ENCODE data around the gene VPS4B.
A peak's percentile ranks its signal among the peaks of the same experiment; 100 is the strongest.
"Not testable (repeated sequence)": the region's sequence is repeated elsewhere in the genome, so short reads cannot be mapped to it uniquely, and the experiment has no call there.

VPS4B gene

GRCh38 chr18:63422087-63422863, at the start of gene VPS4B:
VPS4B (minus strand) TSS chr18:63422476; CDS start chr18:63422259, 217 bp downstream.
- DNase-seq, result peak; percentile 99

- DNase-seq, result no peak
These were observed 48.5 kb upstream of the VPS4B start for GRCh38 chr18:63470751-63471150.

GRCh38 chr18:63468575-63468974, 46.3 kb upstream of the VPS4B start:
- no peak for DNase-seq

GRCh38 chr18:63467699-63468098, 45.4 kb upstream of the VPS4B start:
- DNase-seq, result no peak

- no peak for DNase-seq
These were observed 42.8 kb upstream of the VPS4B start for GRCh38 chr18:63465059-63465458.

- DNase-seq, result no peak
These were observed 42.2 kb upstream of the VPS4B start for GRCh38 chr18:63464434-63464833.

GRCh38 chr18:63460414-63460813, 38.1 kb upstream of the VPS4B start:
- DNase-seq, result no peak

GRCh38 chr18:63457977-63458376, 35.7 kb upstream of the VPS4B start:
- DNase-seq, result no peak

- no peak for DNase-seq
These were observed 32.2 kb upstream of the VPS4B start for GRCh38 chr18:63454497-63454896.

- not testable (repeated sequence) for DNase-seq
These were observed 30.5 kb upstream of the VPS4B start for GRCh38 chr18:63452751-63453150.

- DNase-seq, result no peak
These were observed 29.8 kb upstream of the VPS4B start for GRCh38 chr18:63451799-63452660.

GRCh38 chr18:63449426-63449825, 27.1 kb upstream of the VPS4B start:
- no peak for DNase-seq

- DNase-seq, result no peak
These were observed 24.8 kb upstream of the VPS4B start for GRCh38 chr18:63447066-63447465.

GRCh38 chr18:63446266-63446665, 24.0 kb upstream of the VPS4B start:
- no peak for DNase-seq

GRCh38 chr18:63445037-63445436, 22.8 kb upstream of the VPS4B start:
- DNase-seq, result no peak

GRCh38 chr18:63444580-63444979, 22.3 kb upstream of the VPS4B start:
- no peak for DNase-seq

- no peak for DNase-seq
These were observed 21.6 kb upstream of the VPS4B start for GRCh38 chr18:63443829-63444228.

GRCh38 chr18:63440881-63441280, 18.6 kb upstream of the VPS4B start:
- DNase-seq, result no peak

- DNase-seq, result no peak
These were observed 17.9 kb upstream of the VPS4B start for GRCh38 chr18:63440219-63440618.

GRCh38 chr18:63439334-63439733, 17.1 kb upstream of the VPS4B start:
- peak; percentile 36 for DNase-seq

- DNase-seq, result no peak
These were observed 15.9 kb upstream of the VPS4B start for GRCh38 chr18:63438181-63438580.

GRCh38 chr18:63433334-63433866, 11.1 kb upstream of the VPS4B start:
- DNase-seq, result no peak

- no peak for DNase-seq
These were observed 8.9 kb upstream of the VPS4B start for GRCh38 chr18:63431180-63431579.

GRCh38 chr18:63430526-63430925, 8.2 kb upstream of the VPS4B start:
- no peak for DNase-seq
